DOHH2 (cell line): ENCODE data around the gene TBL1XR1.

ENCODE experiments used
- EZH2phosphoT487 ChIP-seq: fragments of 200-600 bp; sonication (generic); IDR thresholded peaks from 2 replicates; pipeline ENCODE4 v1.6.1; 2017; ENCODE audit warnings: borderline replicate concordance, mild to moderate bottlenecking, antibody characterized with exemption, low read length, moderate library complexity, mixed read lengths
- TF ChIP-seq, protein P1 (sequence below): fragments of 200-600 bp; sonication (generic); IDR thresholded peaks from one replicate; pipeline ENCODE4 v1.5.1; 2014; ENCODE audit warnings: antibody characterized with exemption, mild to moderate bottlenecking, low read depth, low read length; ENCODE audit not compliant: poor library complexity, severe bottlenecking

DNA sequence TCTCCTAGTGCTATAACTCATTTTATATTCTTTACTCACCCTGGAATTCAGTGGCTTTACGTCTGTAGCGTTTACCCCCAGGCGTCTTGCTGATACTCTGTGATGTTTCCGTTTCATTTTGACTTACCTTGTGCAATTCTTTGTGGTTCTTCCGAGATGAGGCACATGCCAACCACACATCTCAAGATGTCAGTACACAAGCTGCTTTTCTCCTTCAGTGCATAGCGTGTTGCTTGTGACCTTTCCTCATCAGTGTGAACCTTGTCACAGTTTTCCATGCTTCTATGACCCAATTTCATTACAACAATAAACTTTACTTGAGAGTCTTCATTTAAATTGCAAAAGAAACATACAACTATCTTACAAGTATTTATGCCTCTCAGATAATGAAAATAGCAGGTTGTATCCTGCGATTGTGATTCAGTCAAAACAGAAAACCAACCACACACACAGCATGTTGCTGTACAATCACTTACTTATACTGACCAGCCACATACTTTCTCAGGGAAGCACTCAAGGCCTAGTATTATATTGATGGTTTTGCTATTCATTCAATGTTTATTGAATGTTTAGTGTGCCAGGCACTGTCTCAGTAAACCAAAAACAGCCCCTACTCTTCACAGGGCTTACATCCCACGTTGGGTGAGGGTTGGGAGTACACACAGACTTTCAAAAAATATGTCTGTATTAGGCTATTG is 4.6 kb upstream of the TBL1XR1 start:
- TF ChIP-seq, protein P1, sequence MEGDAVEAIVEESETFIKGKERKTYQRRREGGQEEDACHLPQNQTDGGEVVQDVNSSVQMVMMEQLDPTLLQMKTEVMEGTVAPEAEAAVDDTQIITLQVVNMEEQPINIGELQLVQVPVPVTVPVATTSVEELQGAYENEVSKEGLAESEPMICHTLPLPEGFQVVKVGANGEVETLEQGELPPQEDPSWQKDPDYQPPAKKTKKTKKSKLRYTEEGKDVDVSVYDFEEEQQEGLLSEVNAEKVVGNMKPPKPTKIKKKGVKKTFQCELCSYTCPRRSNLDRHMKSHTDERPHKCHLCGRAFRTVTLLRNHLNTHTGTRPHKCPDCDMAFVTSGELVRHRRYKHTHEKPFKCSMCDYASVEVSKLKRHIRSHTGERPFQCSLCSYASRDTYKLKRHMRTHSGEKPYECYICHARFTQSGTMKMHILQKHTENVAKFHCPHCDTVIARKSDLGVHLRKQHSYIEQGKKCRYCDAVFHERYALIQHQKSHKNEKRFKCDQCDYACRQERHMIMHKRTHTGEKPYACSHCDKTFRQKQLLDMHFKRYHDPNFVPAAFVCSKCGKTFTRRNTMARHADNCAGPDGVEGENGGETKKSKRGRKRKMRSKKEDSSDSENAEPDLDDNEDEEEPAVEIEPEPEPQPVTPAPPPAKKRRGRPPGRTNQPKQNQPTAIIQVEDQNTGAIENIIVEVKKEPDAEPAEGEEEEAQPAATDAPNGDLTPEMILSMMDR, result no peak
- TF ChIP-seq EZH2phosphoT487, result no peak
